Measurements from ENCODE around the gene MYO9B.
"Not testable (repeated sequence)": the region's sequence is repeated elsewhere in the genome, so short reads cannot be mapped to it uniquely, and the experiment has no call there.

Gene MYO9B

GRCh38 chr19:17116996-17117702 lies 41.6 kb downstream of the MYO9B start:
- no peak for DNase-seq

GRCh38 chr19:17118957-17119356 lies 43.4 kb downstream of the MYO9B start:
- no peak for DNase-seq

- DNase-seq = no peak
Measured at GRCh38 chr19:17121736-17122293, 46.2 kb downstream of the MYO9B start.

GRCh38 chr19:17123041-17123440 lies 47.5 kb downstream of the MYO9B start:
- DNase-seq = no peak

- no peak for DNase-seq
Measured at GRCh38 chr19:17124025-17124424, 48.4 kb downstream of the MYO9B start.

GRCh38 chr19:17125062-17125727 lies 49.6 kb downstream of the MYO9B start:
- DNase-seq = no peak

- peak; percentile 82 for DNase-seq
Measured at GRCh38 chr19:17125728-17126677, 50.4 kb downstream of the MYO9B start.

GRCh38 chr19:17127671-17128070 lies 52.1 kb downstream of the MYO9B start:
- no peak for DNase-seq

- DNase-seq = no peak
Measured at GRCh38 chr19:17128403-17128802, 52.8 kb downstream of the MYO9B start.

GRCh38 chr19:17128820-17129219 lies 53.2 kb downstream of the MYO9B start:
- no peak for DNase-seq

- DNase-seq = no peak
Measured at GRCh38 chr19:17129377-17129776, 53.8 kb downstream of the MYO9B start.

- DNase-seq = peak; percentile 47
Measured at GRCh38 chr19:17135001-17135853, 59.6 kb downstream of the MYO9B start.

GRCh38 chr19:17136021-17136420 lies 60.4 kb downstream of the MYO9B start:
- no peak for DNase-seq

GRCh38 chr19:17136617-17137016 lies 61.0 kb downstream of the MYO9B start:
- no peak for DNase-seq

- no peak for DNase-seq
Measured at GRCh38 chr19:17137417-17137816, 61.8 kb downstream of the MYO9B start.

- not testable (repeated sequence) for DNase-seq
Measured at GRCh38 chr19:17138052-17138846, 62.7 kb downstream of the MYO9B start.

- no peak for DNase-seq
Measured at GRCh38 chr19:17138937-17139598, 63.5 kb downstream of the MYO9B start.

GRCh38 chr19:17144771-17145170 lies 69.2 kb downstream of the MYO9B start:
- not testable (repeated sequence) for DNase-seq

- DNase-seq = no peak
Measured at GRCh38 chr19:17145546-17146497, 70.2 kb downstream of the MYO9B start.

All from activated gamma-delta T cell treated with Interleukin-2 at 50 U/mL for 16 hours (primary cell).